Liver (tissue), 9 donors: Measurements from ENCODE around the gene TBC1D26. TPM values are rescaled to one million over a fixed set of nuclear protein-coding genes. Genes with fewer than 3 reads are reported as not detected.
A peak's percentile ranks its signal among the peaks of the same experiment; 100 is the strongest.

Source experiments
- DNase-seq: peaks from one replicate; pipeline ENCODE4 v3.0.0-alpha.2; 2017; ENCODE audit warnings: low spot score
- H3K27ac ChIP-seq, 2 donors: one replicate each; pipeline ENCODE4 v1.7.0; 2013; ENCODE audit warnings: inconsistent platforms in 2 of 2, low read length in 2 of 2, control low read depth in 1 of 2, low read depth in 1 of 2, mild to moderate bottlenecking in 1 of 2
- H3K27me3 ChIP-seq, 4 donors: one replicate each; pipeline versions ENCODE4 v1.6.1 to v1.7.0; 2013; ENCODE audit warnings: low read length in 3 of 4, inconsistent platforms in 1 of 4, mild to moderate bottlenecking in 1 of 4, moderate library complexity in 1 of 4; ENCODE audit not compliant: control insufficient read depth in 4 of 4, insufficient read depth in 4 of 4
- H3K36me3 ChIP-seq, 4 donors: one replicate each; pipeline versions ENCODE4 v1.6.1 to v1.7.0; 2013; ENCODE audit warnings: low read length in 3 of 4, mild to moderate bottlenecking in 3 of 4, low read depth in 1 of 4, moderate library complexity in 1 of 4; ENCODE audit not compliant: control insufficient read depth in 4 of 4, insufficient read depth in 3 of 4
- H3K4me1 ChIP-seq, 4 donors: one replicate each; pipeline versions ENCODE4 v1.6.1 to v1.7.0; 2013; ENCODE audit warnings: low read length in 3 of 4, mild to moderate bottlenecking in 3 of 4, moderate library complexity in 1 of 4; ENCODE audit not compliant: control insufficient read depth in 4 of 4, insufficient read depth in 4 of 4
- H3K4me3 ChIP-seq, 3 donors: one replicate each; pipeline versions ENCODE4 v1.6.1 to v1.7.0; 2013; ENCODE audit warnings: low read length in 3 of 3, control low read depth in 1 of 3, low read depth in 1 of 3, mild to moderate bottlenecking in 1 of 3
- H3K9ac ChIP-seq, 2 donors: one replicate each; pipeline ENCODE4 v1.7.0; 2013; ENCODE audit warnings: low read length in 2 of 2, mild to moderate bottlenecking in 2 of 2, moderate library complexity in 2 of 2, control low read depth in 1 of 2, low read depth in 1 of 2
- H3K9me3 ChIP-seq, 4 donors: one replicate each; pipeline versions ENCODE4 v1.6.1 to v1.7.0; 2013; ENCODE audit warnings: low read length in 3 of 4; ENCODE audit not compliant: control insufficient read depth in 4 of 4
- EGR1 ChIP-seq, 2 donors: IDR thresholded peaks; 2 replicates each; pipeline ENCODE4 v1.6.1; 2016 to 2018; ENCODE audit warnings: antibody characterized with exemption in 2 of 2, low read depth in 2 of 2
- FOXA1 ChIP-seq: IDR thresholded peaks from 2 replicates; pipeline ENCODE4 v1.6.1; 2016; ENCODE audit warnings: antibody characterized with exemption
- FOXA2 ChIP-seq: IDR thresholded peaks from 2 replicates; pipeline ENCODE4 v1.6.1; 2016; ENCODE audit warnings: antibody characterized with exemption
- GABPA ChIP-seq, 2 donors: IDR thresholded peaks in 1 of 2; conservative IDR thresholded peaks in 1 of 2; 2 replicates each; pipeline ENCODE4 v1.6.1; 2016; ENCODE audit warnings: antibody characterized with exemption in 2 of 2, mild to moderate bottlenecking in 1 of 2, moderate library complexity in 1 of 2
- HNF4A ChIP-seq, 2 donors: conservative IDR thresholded peaks; 2 replicates each; pipeline ENCODE4 v1.6.1; 2016; ENCODE audit warnings: antibody characterized with exemption in 2 of 2, mild to moderate bottlenecking in 2 of 2
- HNF4G ChIP-seq: IDR thresholded peaks from 2 replicates; pipeline ENCODE4 v1.6.1; 2016; ENCODE audit warnings: antibody characterized with exemption
- JUND ChIP-seq, 2 donors: IDR thresholded peaks; 2 replicates each; pipeline ENCODE4 v1.6.1; 2016; ENCODE audit warnings: antibody characterized with exemption in 2 of 2
- NR2F2 ChIP-seq: IDR thresholded peaks from 2 replicates; pipeline ENCODE4 v1.6.1; 2016; ENCODE audit warnings: antibody characterized with exemption
- RAD21 ChIP-seq, 2 donors: IDR thresholded peaks; 2 replicates each; pipeline ENCODE4 v1.6.1; 2016; ENCODE audit warnings: antibody characterized with exemption in 2 of 2, mild to moderate bottlenecking in 2 of 2
- RXRA ChIP-seq, 2 donors: IDR thresholded peaks; 2 replicates each; pipeline ENCODE4 v1.6.1; 2017 to 2018; ENCODE audit warnings: antibody characterized with exemption in 2 of 2, mild to moderate bottlenecking in 1 of 2
- SP1 ChIP-seq: IDR thresholded peaks from 2 replicates; pipeline ENCODE4 v1.6.1; 2018; ENCODE audit warnings: antibody characterized with exemption, mild to moderate bottlenecking
- TAF1 ChIP-seq: conservative IDR thresholded peaks from 2 replicates; pipeline ENCODE4 v1.6.1; 2016; ENCODE audit warnings: antibody characterized with exemption, mild to moderate bottlenecking
- YY1 ChIP-seq: IDR thresholded peaks from 2 replicates; pipeline ENCODE4 v1.6.1; 2016; ENCODE audit warnings: antibody characterized with exemption, mild to moderate bottlenecking
- WGBS: extraction: QIAGEN DNeasy Blood & Tissue Kit; methylation state at CpG from one replicate; pipeline ENCODE4 v1.1.7; 2013; 5-methylcytosine and 5-hydroxymethylcytosine counted together
- polyA plus RNA-seq, 2 donors: library from polyadenylated mRNA; stranded (reverse) in 1 of 2; unstranded in 1 of 2; fragments of 200-250 nt in 1 of 2; fragments of >200 nt in 1 of 2; fragmentation: Nextera tagmentation in 1 of 2; extraction: Ambion mirVana in 1 of 2; gene quantifications; one replicate each; pipeline versions ENCODE4 v1.2.1 to v1.2.3, GENCODE V29; 2013 to 2015
- total RNA-seq, 2 donors: library from RNA; depleted of rRNA; stranded (reverse); fragments of >200 nt; gene quantifications; one replicate each; pipeline ENCODE4 v1.2.3, GENCODE V29; 2014
- TF ChIP-seq, protein P1 (sequence below): fragments of 150-350 bp; IDR thresholded peaks from 2 replicates; pipeline ENCODE4 v1.5.1; 2017; ENCODE audit warnings: improper control_type of control experiment, low read depth, low read length; ENCODE audit not compliant: missing input control
- TF ChIP-seq, protein P2 (sequence below): IDR thresholded peaks from 2 replicates; pipeline ENCODE4 v1.6.1; 2016; ENCODE audit warnings: antibody characterized with exemption
- TF ChIP-seq, protein P3 (sequence below): IDR thresholded peaks from 2 replicates; pipeline ENCODE4 v1.6.1; 2016; ENCODE audit warnings: antibody characterized with exemption
- TF ChIP-seq, protein P4 (sequence below): IDR thresholded peaks from 2 replicates; pipeline ENCODE4 v1.6.1; 2016; ENCODE audit warnings: antibody characterized with exemption
- TF ChIP-seq, protein P5 (sequence below): IDR thresholded peaks from 2 replicates; pipeline ENCODE4 v1.6.1; 2016; ENCODE audit warnings: antibody characterized with exemption, mild to moderate bottlenecking
- donor health status: healthy.
- donor health status: healthy.
- donor health status: healthy.
- donor health status: healthy.
- donor health status: healthy.

Gene TBC1D26
- total and polyA plus RNA-seq, 4 donors = not detected

DNA sequence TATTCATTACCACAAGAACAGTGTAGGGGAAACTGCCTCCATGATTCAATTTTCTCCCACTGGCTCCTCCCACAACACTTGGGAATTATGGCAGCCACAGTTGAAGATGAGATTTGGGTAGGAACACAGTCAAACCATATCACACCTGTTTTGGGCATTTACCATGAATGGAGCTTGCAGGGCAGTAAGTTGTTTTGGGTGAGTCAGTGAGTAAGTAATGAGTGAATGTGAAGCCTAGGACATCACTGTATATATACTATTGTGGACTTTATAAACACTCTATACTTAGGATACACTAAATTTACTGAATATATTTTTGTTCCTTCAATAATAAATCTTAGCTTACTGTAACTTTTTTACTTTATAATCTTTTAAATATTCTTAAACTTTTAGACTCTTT, 48.1 kb downstream of the TBC1D26 start (continued):
- TF ChIP-seq, protein P1, sequence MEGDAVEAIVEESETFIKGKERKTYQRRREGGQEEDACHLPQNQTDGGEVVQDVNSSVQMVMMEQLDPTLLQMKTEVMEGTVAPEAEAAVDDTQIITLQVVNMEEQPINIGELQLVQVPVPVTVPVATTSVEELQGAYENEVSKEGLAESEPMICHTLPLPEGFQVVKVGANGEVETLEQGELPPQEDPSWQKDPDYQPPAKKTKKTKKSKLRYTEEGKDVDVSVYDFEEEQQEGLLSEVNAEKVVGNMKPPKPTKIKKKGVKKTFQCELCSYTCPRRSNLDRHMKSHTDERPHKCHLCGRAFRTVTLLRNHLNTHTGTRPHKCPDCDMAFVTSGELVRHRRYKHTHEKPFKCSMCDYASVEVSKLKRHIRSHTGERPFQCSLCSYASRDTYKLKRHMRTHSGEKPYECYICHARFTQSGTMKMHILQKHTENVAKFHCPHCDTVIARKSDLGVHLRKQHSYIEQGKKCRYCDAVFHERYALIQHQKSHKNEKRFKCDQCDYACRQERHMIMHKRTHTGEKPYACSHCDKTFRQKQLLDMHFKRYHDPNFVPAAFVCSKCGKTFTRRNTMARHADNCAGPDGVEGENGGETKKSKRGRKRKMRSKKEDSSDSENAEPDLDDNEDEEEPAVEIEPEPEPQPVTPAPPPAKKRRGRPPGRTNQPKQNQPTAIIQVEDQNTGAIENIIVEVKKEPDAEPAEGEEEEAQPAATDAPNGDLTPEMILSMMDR = no peak
- TF ChIP-seq GABPA (IDR thresholded peaks at IDR 0.05 in 1 of 2, conservative IDR thresholded peaks at IDR 0.05 in 1 of 2) (no peak), SP1 (no peak), FOXA2 (no peak), RXRA (IDR thresholded peaks at IDR 0.05) (no peak), HNF4A (conservative IDR thresholded peaks at IDR 0.05) (no peak), RAD21 (IDR thresholded peaks at IDR 0.05) (no peak), JUND (IDR thresholded peaks at IDR 0.05) (no peak), EGR1 (IDR thresholded peaks at IDR 0.05; ENCODE audit: low read depth in 2 of 2) (no peak)
- TF ChIP-seq, protein P2, sequence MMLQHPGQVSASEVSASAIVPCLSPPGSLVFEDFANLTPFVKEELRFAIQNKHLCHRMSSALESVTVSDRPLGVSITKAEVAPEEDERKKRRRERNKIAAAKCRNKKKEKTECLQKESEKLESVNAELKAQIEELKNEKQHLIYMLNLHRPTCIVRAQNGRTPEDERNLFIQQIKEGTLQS = no peak

DNA sequence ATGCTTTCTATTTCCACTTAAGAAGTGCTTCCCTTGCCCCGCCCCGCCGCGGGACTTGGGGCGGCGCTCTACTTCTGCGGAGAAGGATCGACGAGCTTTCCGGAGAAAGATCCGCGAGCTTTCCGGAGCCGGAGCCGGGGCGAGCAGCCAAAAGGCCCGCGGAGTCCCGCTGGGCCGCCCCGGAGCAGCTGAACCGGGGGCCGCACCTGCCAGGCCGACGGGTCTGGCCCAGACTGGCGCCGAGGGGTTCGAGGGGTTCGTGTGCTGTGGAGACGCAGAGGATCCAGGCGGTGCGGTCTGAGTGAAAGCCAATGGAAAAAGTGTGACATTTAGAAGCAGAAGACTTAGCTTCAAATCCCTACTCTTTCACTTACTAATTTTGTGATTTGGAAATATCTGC, 50.8 kb downstream of the TBC1D26 start:
- no peaks in the 10 kb centered on the region for H3K36me3 ChIP-seq
- H3K9me3 ChIP-seq = peaks cover 0 to 2% (median 0%) of the 10 kb centered on the region in 4 donors
- H3K27me3 ChIP-seq = no peaks in the 10 kb centered on the region
- WGBS = 15% methylated on average over 32 of the region's 32 CpGs
- DNase-seq = no peak
- peaks cover 0 to 2% (median 0%) of the 10 kb centered on the region in 4 donors for H3K4me1 ChIP-seq
- no peak for TF ChIP-seq JUND (IDR thresholded peaks at IDR 0.05)
- no peak for TF ChIP-seq FOXA2
- TF ChIP-seq, protein P3, sequence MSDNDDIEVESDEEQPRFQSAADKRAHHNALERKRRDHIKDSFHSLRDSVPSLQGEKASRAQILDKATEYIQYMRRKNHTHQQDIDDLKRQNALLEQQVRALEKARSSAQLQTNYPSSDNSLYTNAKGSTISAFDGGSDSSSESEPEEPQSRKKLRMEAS = no peak
- no peak for TF ChIP-seq SP1
- no peak for TF ChIP-seq EGR1 (IDR thresholded peaks at IDR 0.05; ENCODE audit: low read depth in 2 of 2)
- no peak for TF ChIP-seq YY1
- no peak for TF ChIP-seq TAF1
- TF ChIP-seq, protein P2 = no peak
- TF ChIP-seq, protein P4, sequence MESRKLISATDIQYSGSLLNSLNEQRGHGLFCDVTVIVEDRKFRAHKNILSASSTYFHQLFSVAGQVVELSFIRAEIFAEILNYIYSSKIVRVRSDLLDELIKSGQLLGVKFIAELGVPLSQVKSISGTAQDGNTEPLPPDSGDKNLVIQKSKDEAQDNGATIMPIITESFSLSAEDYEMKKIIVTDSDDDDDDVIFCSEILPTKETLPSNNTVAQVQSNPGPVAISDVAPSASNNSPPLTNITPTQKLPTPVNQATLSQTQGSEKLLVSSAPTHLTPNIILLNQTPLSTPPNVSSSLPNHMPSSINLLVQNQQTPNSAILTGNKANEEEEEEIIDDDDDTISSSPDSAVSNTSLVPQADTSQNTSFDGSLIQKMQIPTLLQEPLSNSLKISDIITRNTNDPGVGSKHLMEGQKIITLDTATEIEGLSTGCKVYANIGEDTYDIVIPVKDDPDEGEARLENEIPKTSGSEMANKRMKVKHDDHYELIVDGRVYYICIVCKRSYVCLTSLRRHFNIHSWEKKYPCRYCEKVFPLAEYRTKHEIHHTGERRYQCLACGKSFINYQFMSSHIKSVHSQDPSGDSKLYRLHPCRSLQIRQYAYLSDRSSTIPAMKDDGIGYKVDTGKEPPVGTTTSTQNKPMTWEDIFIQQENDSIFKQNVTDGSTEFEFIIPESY = no peak
- TF ChIP-seq HNF4G = no peak
- TF ChIP-seq NR2F2 = no peak
- TF ChIP-seq RXRA (IDR thresholded peaks at IDR 0.05) = no peak
- TF ChIP-seq, protein P5, sequence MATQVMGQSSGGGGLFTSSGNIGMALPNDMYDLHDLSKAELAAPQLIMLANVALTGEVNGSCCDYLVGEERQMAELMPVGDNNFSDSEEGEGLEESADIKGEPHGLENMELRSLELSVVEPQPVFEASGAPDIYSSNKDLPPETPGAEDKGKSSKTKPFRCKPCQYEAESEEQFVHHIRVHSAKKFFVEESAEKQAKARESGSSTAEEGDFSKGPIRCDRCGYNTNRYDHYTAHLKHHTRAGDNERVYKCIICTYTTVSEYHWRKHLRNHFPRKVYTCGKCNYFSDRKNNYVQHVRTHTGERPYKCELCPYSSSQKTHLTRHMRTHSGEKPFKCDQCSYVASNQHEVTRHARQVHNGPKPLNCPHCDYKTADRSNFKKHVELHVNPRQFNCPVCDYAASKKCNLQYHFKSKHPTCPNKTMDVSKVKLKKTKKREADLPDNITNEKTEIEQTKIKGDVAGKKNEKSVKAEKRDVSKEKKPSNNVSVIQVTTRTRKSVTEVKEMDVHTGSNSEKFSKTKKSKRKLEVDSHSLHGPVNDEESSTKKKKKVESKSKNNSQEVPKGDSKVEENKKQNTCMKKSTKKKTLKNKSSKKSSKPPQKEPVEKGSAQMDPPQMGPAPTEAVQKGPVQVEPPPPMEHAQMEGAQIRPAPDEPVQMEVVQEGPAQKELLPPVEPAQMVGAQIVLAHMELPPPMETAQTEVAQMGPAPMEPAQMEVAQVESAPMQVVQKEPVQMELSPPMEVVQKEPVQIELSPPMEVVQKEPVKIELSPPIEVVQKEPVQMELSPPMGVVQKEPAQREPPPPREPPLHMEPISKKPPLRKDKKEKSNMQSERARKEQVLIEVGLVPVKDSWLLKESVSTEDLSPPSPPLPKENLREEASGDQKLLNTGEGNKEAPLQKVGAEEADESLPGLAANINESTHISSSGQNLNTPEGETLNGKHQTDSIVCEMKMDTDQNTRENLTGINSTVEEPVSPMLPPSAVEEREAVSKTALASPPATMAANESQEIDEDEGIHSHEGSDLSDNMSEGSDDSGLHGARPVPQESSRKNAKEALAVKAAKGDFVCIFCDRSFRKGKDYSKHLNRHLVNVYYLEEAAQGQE = no peak
- no peak for TF ChIP-seq GABPA (IDR thresholded peaks at IDR 0.05 in 1 of 2, conservative IDR thresholded peaks at IDR 0.05 in 1 of 2)
- TF ChIP-seq FOXA1 = no peak
- no peak for TF ChIP-seq RAD21 (IDR thresholded peaks at IDR 0.05)
- no peak for TF ChIP-seq HNF4A (conservative IDR thresholded peaks at IDR 0.05)
- TF ChIP-seq, protein P1 = no peak
- peak overlapping the region in 1 of 2 donors; percentile 18 for H3K27ac ChIP-seq
- no peak overlapping the region for H3K9ac ChIP-seq
- H3K4me3 ChIP-seq = peak overlapping the region in 1 of 3 donors; percentile 42
